NOMO-1 (cell line): Measurements from ENCODE around the gene SPRYD7.
"Not testable (repeated sequence)": the region's sequence is repeated elsewhere in the genome, so short reads cannot be mapped to it uniquely, and the experiment has no call there.

Experiments
- DNase-seq, 2 experiments: peaks; one replicate each; lab custom pipeline; 2025; ENCODE audit not compliant: unreplicated experiment in 2 of 2; lab: John Stamatoyannopoulos, UW

The SPRYD7 gene

DNA sequence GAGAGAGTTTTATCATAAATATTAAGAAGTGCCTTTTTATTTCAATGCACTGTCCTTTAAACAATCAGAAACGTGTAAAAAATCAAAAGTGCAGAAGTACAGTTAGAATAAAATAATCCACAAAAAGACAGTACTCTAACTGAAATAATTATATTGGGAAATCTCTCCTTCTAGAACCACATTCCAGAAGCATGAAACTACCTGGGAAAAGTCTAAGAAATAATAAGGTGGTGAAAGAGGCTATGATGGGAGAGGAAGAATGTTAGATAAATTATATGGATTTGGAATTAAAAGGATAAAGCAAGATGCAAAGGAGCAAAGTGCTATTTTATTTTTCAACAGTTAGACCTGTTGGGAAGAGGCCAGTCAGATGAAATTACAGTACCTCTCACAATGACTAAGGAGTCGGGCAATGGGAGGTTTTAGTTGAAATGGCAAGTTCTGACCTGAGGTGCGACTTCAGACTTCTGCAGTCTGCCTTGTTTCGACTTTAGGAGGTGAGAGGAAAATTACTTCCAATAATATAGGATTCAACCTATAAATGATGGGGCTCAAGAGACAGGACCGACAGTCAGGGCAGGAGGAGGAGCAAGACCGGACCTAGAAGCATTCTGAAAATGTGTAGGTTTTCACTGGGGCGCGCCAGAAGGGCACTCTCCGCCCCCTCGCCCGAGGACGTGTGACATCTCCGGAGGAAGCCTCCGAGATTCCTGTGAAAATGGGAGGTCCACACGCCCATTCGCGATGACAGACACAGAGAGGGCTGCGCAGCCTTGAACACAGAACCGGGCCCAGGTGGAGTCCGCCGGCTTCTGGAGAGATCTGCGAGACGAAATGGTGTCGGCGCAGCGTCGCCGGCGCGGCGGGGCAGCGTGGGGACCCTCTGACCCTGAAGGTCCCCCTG, 717 bp downstream of the SPRYD7 start:
- peak; percentile 33 to 41 for DNase-seq

- no peak for DNase-seq
Observed at GRCh38 chr13:49933511-49933910, 2.6 kb downstream of the SPRYD7 start.

GRCh38 chr13:49932868-49933267, 3.3 kb downstream of the SPRYD7 start:
- DNase-seq, result no peak

GRCh38 chr13:49932066-49932465, 4.1 kb downstream of the SPRYD7 start:
- DNase-seq, result no peak

GRCh38 chr13:49927755-49928154, 8.4 kb downstream of the SPRYD7 start:
- DNase-seq, result no peak

DNA sequence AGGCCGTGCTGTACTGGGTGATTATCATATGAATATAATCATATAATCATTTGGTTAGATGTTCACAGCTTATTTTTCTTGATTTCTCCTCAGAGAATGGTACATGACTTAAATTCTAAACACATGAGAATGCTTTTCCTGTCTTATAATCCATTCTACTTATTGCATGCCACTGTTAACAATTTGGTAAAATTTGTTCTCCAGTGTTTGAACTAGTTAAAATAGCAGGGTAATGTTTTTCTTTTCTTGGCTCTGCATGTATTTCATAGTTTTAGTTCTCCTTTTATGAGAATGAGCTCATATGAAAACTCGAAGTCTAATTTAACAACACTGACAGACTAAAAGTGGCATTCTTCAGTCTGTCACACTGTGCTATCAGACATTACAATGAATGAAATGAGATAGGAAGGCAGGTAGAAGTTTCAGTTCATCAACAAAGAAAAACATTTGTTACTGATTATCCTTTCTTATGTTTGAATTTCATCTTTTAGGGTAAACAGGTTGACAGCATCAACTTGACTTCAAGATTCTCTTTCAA, 10.2 kb downstream of the SPRYD7 start:
- no peak for DNase-seq

- no peak for DNase-seq
Observed at GRCh38 chr13:49922301-49922700, 13.8 kb downstream of the SPRYD7 start.

DNA sequence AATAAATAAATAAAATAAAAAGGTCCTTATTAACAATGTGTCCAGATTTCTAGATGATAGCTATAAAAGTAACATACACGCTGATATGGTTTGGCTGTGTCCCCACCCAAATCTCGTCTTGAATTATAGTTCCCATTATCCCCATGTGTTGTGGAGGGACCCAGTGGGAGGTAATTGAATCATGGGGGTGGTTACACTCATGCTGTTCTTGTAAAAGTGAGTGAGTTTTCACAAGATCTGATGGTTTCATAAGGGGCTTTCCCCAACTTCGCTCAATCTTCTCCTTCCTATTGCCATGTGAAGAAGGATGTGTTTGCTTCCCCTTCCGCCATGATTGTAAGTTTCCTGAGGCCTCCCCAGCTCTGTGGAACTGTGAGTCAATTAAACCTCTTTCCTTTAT, 15.2 kb downstream of the SPRYD7 start:
- DNase-seq, result not testable (repeated sequence)

DNA sequence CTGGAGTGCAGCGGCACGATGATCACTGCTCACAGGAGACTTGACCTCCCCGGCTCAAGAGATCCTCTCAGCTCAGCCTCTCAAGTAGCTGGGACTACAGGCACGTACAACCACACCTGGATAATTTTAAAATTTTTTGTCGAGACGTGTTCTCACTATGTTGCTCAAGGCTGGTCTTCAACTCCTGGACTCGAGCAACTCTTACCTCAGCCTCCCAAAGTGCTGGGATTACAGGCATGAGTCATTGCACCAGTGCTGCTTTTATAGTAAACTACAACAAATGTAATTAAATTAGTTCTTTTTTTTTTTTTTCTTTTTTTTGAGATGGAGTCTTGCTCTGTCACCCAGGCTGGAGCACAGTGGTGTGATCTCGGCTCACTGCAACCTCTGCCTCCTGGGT, 18.0 kb downstream of the SPRYD7 start:
- DNase-seq, result not testable (repeated sequence)

DNA sequence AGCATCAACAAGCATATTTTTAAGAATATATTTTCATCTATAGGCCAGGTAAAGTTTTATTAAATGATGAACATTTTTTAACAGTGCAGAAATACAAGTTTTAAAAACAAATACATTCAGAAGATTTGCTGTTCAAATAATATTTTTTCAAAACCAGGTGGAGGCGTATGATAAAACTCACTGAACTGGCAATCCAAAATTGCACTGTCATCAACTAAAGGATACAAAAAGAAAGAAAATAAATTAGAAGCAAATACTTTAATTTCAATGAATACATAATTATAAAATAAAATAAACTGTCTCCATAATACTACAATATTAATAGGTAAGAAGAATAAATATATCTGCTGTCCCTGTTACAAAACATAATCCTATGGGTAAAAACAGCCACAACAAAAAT, 21.2 kb downstream of the SPRYD7 start:
- no peak for DNase-seq

DNA sequence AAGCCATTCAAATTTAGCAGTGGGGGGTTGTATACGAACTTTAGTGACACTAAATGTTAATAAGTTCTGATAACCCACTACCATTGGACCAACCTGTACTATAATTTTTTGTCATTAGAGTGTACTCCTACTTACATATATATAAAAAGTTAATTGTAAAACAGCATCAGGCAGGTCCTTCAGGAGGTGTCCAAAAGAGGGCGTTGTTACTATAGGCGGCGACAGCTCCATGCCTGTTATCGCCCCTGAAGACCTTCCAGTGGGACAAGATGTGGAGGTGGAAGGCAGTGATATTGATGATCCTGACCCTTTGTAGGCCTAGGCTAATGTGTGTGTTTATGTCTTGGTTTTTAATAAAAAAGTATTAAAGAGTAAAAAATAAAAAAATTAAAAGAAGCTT, 27.5 kb downstream of the SPRYD7 start:
- DNase-seq, result no peak

DNA sequence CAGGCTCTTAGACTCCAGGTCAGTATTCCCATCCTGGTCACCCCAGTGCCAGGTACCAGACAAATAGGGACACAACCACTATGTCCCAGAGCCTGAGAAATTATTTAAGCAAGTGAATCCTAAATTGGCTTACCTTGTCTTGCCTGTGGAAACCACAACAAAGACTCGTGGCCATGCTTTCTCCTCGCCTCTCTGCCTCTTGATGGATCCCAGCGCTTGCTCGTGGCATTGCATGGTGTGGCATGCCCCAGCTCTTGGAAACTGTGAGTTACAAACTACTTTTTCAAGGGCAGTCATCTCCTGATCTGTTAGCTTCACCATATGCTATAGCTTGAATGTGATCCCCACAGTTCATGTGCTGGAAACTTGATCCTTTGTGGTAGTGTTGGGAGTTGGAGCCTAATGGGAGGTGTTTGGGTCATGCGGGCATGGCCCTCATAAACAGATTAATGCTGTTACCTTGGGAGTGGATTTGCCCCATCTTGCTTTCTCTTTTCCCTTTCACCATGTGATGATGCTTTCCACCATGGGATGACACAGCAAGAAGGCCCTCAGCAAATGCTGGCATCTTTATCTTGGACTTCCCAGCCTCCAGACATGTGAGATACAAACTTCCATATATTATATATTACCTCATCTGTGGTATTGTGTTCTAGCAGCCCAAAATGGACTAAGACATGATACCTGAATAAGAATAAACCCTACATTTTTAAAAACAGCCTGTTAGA, 31.2 kb downstream of the SPRYD7 start:
- DNase-seq, result no peak

- no peak for DNase-seq
Observed at GRCh38 chr13:49898792-49899191, 37.3 kb downstream of the SPRYD7 start.

GRCh38 chr13:49897713-49898112, 38.4 kb downstream of the SPRYD7 start:
- DNase-seq, result no peak

DNA sequence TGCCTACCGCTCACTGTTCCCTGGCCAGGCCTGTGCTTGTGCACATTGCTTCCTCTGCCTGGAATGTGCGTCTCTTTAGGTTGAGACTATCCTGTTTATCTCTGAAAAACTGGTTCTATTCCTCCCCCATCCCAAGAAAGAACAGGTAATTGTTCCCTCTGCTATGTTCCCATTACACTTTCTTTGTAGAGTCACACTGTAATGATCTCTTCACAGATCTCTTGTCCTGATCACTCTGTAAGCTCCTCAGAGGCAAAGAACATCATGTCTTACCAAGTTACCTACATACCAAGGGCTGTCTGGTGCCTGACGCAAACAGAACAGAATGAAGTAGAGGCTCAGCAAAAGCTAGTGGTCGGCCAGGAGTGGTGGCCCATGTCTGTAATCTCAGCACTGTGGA, 40.3 kb downstream of the SPRYD7 start:
- DNase-seq, result no peak

- no peak for DNase-seq
Observed at GRCh38 chr13:49893591-49893990, 42.5 kb downstream of the SPRYD7 start.

DNA sequence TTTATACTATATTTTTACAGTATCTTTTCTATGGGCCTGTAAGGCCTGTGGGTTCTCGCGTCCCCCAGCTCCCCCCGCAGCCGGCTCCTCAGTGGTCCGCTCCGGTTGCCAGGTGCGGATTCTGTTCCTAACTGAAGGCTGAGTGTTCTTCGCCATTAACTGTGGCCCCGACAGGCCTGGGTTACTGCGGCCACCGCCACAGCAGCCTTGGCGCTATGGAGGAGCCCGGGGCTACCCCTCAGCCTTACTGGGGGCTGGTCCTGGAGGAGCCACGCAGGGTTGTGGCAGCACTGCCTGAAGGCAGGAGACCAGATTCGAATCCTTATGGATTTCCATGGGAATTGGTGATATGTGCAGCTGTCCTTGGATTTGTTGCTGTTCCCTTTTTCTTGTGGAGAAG, 45.8 kb downstream of the SPRYD7 start:
- DNase-seq, result no peak

- DNase-seq, result no peak
Observed at GRCh38 chr13:49878682-49879081, 57.5 kb downstream of the SPRYD7 start.

- no peak for DNase-seq
Observed at GRCh38 chr13:49877629-49878218, 58.4 kb downstream of the SPRYD7 start.

DNA sequence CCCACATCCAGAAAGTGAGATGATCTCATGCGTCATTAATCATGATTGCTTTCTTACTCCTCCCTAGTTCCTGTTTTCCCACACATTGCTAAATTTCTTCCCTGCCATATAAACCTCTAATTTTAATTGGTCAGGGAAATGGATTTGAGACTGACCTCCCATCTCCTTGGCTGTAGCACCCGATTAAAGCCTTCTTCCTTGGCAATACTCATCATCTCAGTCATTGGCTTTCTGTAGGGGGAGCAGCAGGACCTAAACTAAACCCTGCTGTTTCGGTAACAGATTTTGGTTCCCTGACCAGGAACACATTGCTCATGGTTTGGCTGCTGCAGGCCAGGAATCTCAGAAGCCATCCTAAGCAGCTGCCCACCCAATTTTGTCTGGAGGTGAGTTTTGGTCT, 61.7 kb downstream of the SPRYD7 start:
- DNase-seq, result no peak

GRCh38 chr13:49869519-49869918, 66.6 kb downstream of the SPRYD7 start:
- no peak for DNase-seq
